Measurements from ENCODE around the gene GCG. TPM values are rescaled to one million over a fixed set of nuclear protein-coding genes. Genes with fewer than 3 reads are reported as not detected.

Gene GCG
- total and polyA plus RNA-seq, 10 of the 15 experiments (the other 5 are each of a cell fraction or from before 2014, with no cell fraction given), result not detected

DNA sequence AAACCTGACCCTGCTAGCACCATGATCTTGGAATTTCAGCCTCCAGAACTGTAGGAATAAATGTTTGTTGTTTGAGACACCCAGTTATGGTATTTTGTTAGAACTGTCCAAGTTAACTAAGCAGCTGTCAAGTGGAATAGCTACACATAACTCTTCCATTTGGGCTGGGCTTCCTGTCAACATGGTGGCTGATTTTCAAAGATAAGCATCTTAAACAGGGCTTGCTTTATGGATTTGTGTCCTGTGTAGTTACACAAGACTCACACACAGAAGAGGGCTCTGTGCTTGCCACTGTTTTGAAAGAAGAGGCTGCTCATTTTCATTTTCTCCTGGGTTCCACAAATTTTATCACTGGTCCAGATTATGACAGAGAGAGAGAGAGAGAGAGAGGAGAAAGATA is 35.7 kb downstream of the GCG start:
- FAIRE-seq (no peak), DNase-seq (ENCODE audit: low read depth, low spot score) (no peak), ATAC-seq (no peak)
- SMC1A ChIA-PET (ENCODE audit: uncharacterized antibody, unreplicated experiment), result interaction anchor here (1.2 to 1.8 kb wide), 3 partner anchors 9 to 530 kb away, joined by 3 to 4 read pairs (median 4); no protein-coding TSS in a partner anchor
- no peak overlapping the region for H3K27ac ChIP-seq (ENCODE audit: control insufficient read depth, insufficient read depth)
- H4K20me1 ChIP-seq (ENCODE audit: control insufficient read depth, insufficient read depth), result no peaks in the 10 kb centered on the region
- H2AFZ ChIP-seq (ENCODE audit: control insufficient read depth, low read depth, low read length), result no peak overlapping the region
- H3K9ac ChIP-seq (ENCODE audit: control insufficient read depth, insufficient read depth, low read length), result no peak overlapping the region
- H3K4me1 ChIP-seq (ENCODE audit: control insufficient read depth, insufficient read depth, low read length), result no peaks in the 10 kb centered on the region
- RAD21 ChIA-PET (ENCODE audit: unreplicated experiment), result interaction anchor here (1.0 to 1.2 kb wide), 2 partner anchors 10 to 130 kb away, joined by 3 to 4 read pairs; no protein-coding TSS in a partner anchor
- H3K4me3 ChIP-seq, result no peak overlapping the region
- no TSS peak for BruUV-seq (replicated peaks)
- H3K9me3 ChIP-seq (replicated peaks; ENCODE audit: control insufficient read depth, insufficient read depth, low read length), result no peaks in the 10 kb centered on the region
- CTCF ChIA-PET, result interaction anchor here (0.8 to 2.2 kb wide), 5 partner anchors 10 to 170 kb away, joined by 3 to 9 read pairs (median 3); no protein-coding TSS in a partner anchor
- H3K27me3 ChIP-seq (replicated peaks in 1 of 2; ENCODE audit: control insufficient read depth in 2 of 2, insufficient read depth in 2 of 2, low read length in 1 of 2), result no peaks in the 10 kb centered on the region
- H3K4me2 ChIP-seq (ENCODE audit: control insufficient read depth, insufficient read depth), result no peak overlapping the region
- H3K36me3 ChIP-seq (ENCODE audit: control insufficient read depth in 2 of 2, insufficient read depth in 2 of 2, low read length in 1 of 2), result no peaks in the 10 kb centered on the region
- intact Hi-C loops (cut with micrococcal nuclease; ENCODE audit: unreplicated experiment) (no loop called here), in situ Hi-C loops (cut with MboI) (no loop called here)
- TF ChIP-seq CHD1 (IDR thresholded peaks at IDR 0.05; ENCODE audit: low read depth, low read length), result no peak
- TF ChIP-seq KDM1A (IDR thresholded peaks at IDR 0.05; ENCODE audit: borderline replicate concordance), result no peak
- POLR2A ChIA-PET, result interaction anchor here (0.8 kb wide), 1 partner anchor 109 kb away, joined by 5 read pairs; no protein-coding TSS in a partner anchor
- no peaks in the 10 kb centered on the region for H3K79me2 ChIP-seq (ENCODE audit: control insufficient read depth, insufficient read depth, low read length)

GRCh38 chr2:162115076-162115475 is 37.0 kb downstream of the GCG start:
- ChIA-PET CTCF (interaction anchor here (1.2 kb wide), 1 partner anchor 10 kb away, joined by 3 read pairs; no protein-coding TSS in a partner anchor), RAD21 (ENCODE audit: unreplicated experiment) (no interaction called here), SMC1A (ENCODE audit: uncharacterized antibody, unreplicated experiment) (no interaction called here), POLR2A (no interaction called here)
- BruUV-seq (replicated peaks), result no TSS peak
- H3K4me1 ChIP-seq (ENCODE audit: control insufficient read depth, insufficient read depth, low read length), result no peaks in the 10 kb centered on the region
- no peak overlapping the region for H2AFZ ChIP-seq (ENCODE audit: control insufficient read depth, low read depth, low read length)
- H3K27ac ChIP-seq (ENCODE audit: control insufficient read depth, insufficient read depth), result no peak overlapping the region
- no peak for FAIRE-seq
- H3K36me3 ChIP-seq (ENCODE audit: control insufficient read depth in 2 of 2, insufficient read depth in 2 of 2, low read length in 1 of 2), result no peaks in the 10 kb centered on the region
- in situ Hi-C loops (cut with MboI), result no loop called here
- H4K20me1 ChIP-seq (ENCODE audit: control insufficient read depth, insufficient read depth), result no peaks in the 10 kb centered on the region
- no peak overlapping the region for H3K4me2 ChIP-seq (ENCODE audit: control insufficient read depth, insufficient read depth)
- no peaks in the 10 kb centered on the region for H3K9me3 ChIP-seq (replicated peaks; ENCODE audit: control insufficient read depth, insufficient read depth, low read length)
- H3K79me2 ChIP-seq (ENCODE audit: control insufficient read depth, insufficient read depth, low read length), result no peaks in the 10 kb centered on the region
- no peak for DNase-seq (ENCODE audit: low read depth, low spot score)
- no peak for ATAC-seq
- H3K4me3 ChIP-seq, result no peak overlapping the region
- H3K9ac ChIP-seq (ENCODE audit: control insufficient read depth, insufficient read depth, low read length), result no peak overlapping the region
- WGBS (ENCODE audit: insufficient coverage, insufficient replicate concordance, low lambda C conversion rate, missing lambda C conversion rate), result 96% methylated on average over 2 of the region's 2 CpGs
- intact Hi-C loops (cut with micrococcal nuclease; ENCODE audit: unreplicated experiment), result no loop called here
- no peaks in the 10 kb centered on the region for H3K27me3 ChIP-seq (replicated peaks in 1 of 2; ENCODE audit: control insufficient read depth in 2 of 2, insufficient read depth in 2 of 2, low read length in 1 of 2)
- TF ChIP-seq, protein P1, sequence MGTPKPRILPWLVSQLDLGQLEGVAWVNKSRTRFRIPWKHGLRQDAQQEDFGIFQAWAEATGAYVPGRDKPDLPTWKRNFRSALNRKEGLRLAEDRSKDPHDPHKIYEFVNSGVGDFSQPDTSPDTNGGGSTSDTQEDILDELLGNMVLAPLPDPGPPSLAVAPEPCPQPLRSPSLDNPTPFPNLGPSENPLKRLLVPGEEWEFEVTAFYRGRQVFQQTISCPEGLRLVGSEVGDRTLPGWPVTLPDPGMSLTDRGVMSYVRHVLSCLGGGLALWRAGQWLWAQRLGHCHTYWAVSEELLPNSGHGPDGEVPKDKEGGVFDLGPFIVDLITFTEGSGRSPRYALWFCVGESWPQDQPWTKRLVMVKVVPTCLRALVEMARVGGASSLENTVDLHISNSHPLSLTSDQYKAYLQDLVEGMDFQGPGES (IDR thresholded peaks at IDR 0.05), result no peak
- TF ChIP-seq NR2C2 (IDR thresholded peaks at IDR 0.05; ENCODE audit: borderline replicate concordance, control insufficient read depth, insufficient read length, low read depth), result no peak
- no peak for TF ChIP-seq SIN3A (IDR thresholded peaks at IDR 0.05; ENCODE audit: low read depth, low read length)
- no peak for TF ChIP-seq RAD21 (IDR thresholded peaks at IDR 0.05; ENCODE audit: insufficient read depth, low read depth, low read length)
- TF ChIP-seq MEF2B (IDR thresholded peaks at IDR 0.05; ENCODE audit: partially characterized antibody, poor library complexity, severe bottlenecking), result no peak
- TF ChIP-seq, protein P2, sequence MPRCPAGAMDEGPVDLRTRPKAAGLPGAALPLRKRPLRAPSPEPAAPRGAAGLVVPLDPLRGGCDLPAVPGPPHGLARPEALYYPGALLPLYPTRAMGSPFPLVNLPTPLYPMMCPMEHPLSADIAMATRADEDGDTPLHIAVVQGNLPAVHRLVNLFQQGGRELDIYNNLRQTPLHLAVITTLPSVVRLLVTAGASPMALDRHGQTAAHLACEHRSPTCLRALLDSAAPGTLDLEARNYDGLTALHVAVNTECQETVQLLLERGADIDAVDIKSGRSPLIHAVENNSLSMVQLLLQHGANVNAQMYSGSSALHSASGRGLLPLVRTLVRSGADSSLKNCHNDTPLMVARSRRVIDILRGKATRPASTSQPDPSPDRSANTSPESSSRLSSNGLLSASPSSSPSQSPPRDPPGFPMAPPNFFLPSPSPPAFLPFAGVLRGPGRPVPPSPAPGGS (IDR thresholded peaks at IDR 0.05; ENCODE audit: borderline replicate concordance, insufficient read depth, low read depth, low read length, poor library complexity, severe bottlenecking), result no peak
- no peak for TF ChIP-seq ESRRA (IDR thresholded peaks at IDR 0.05; ENCODE audit: low read length)
- TF ChIP-seq TCF12 (IDR thresholded peaks at IDR 0.05; ENCODE audit: low read depth, low read length), result no peak
- no peak for TF ChIP-seq FOS (IDR thresholded peaks at IDR 0.05; ENCODE audit: borderline replicate concordance, extremely low read depth, insufficient read length)
- no peak for TF ChIP-seq MTA2 (IDR thresholded peaks at IDR 0.05; ENCODE audit: low read depth)
- no peak for TF ChIP-seq SIX5 (IDR thresholded peaks at IDR 0.05; ENCODE audit: low read depth, low read length, severe bottlenecking)
- no peak for TF ChIP-seq ASH2L (IDR thresholded peaks at IDR 0.05; ENCODE audit: borderline replicate concordance, low read depth)
- no peak for TF ChIP-seq CREB1 (IDR thresholded peaks at IDR 0.05; ENCODE audit: low read depth)
- TF ChIP-seq MYB (IDR thresholded peaks at IDR 0.05; ENCODE audit: borderline replicate concordance, low read depth, low read length), result no peak
- TF ChIP-seq CBFB (IDR thresholded peaks at IDR 0.05; ENCODE audit: low read depth), result no peak
- TF ChIP-seq CHD2 (IDR thresholded peaks at IDR 0.05; ENCODE audit: borderline replicate concordance, low read depth, low read length), result no peak

All from GM12878 (cell line).